NCI-H1694 treated with DMSO at 0.1 percent for 48 hours (cell line): Measurements from ENCODE around the gene MMP19.
A peak's percentile ranks its signal among the peaks of the same experiment; 100 is the strongest.

Experiments used
- DNase-seq: peaks from one replicate; lab custom pipeline; 2025; lab: John Stamatoyannopoulos, UW

Gene MMP19

GRCh38 chr12:55814257-55814656 lies 28.5 kb downstream of the MMP19 start:
- DNase-seq, result no peak

GRCh38 chr12:55812088-55812487 lies 30.6 kb downstream of the MMP19 start:
- DNase-seq, result no peak

- no peak for DNase-seq
These were observed 33.5 kb downstream of the MMP19 start for GRCh38 chr12:55809274-55809673.

GRCh38 chr12:55806982-55807381 lies 35.8 kb downstream of the MMP19 start:
- DNase-seq, result no peak

- no peak for DNase-seq
These were observed 45.2 kb downstream of the MMP19 start for GRCh38 chr12:55797550-55797949.

- DNase-seq, result peak; percentile 35
These were observed 45.7 kb downstream of the MMP19 start for GRCh38 chr12:55797068-55797467.

- no peak for DNase-seq
These were observed 46.8 kb downstream of the MMP19 start for GRCh38 chr12:55795950-55796349.

GRCh38 chr12:55789893-55790292 lies 52.8 kb downstream of the MMP19 start:
- no peak for DNase-seq

GRCh38 chr12:55789171-55789570 lies 53.6 kb downstream of the MMP19 start:
- DNase-seq, result no peak

GRCh38 chr12:55788546-55788945 lies 54.2 kb downstream of the MMP19 start:
- no peak for DNase-seq
